H9 (cell line): ENCODE measurements around the gene TOMM40L. TPM values are rescaled to one million over a fixed set of nuclear protein-coding genes. Genes with fewer than 3 reads are reported as not detected.
A peak's percentile ranks its signal among the peaks of the same experiment; 100 is the strongest.

ENCODE experiments used
- DNase-seq: peaks from one replicate; pipeline ENCODE4 v3.0.0-alpha.2; 2017
- H2AFZ ChIP-seq: one replicate; pipeline ENCODE4 v1.6.1; 2013; ENCODE audit warnings: mild to moderate bottlenecking, low read length, control low read depth, moderate library complexity
- H2AK5ac ChIP-seq: 2 replicates; pipeline ENCODE4 v1.6.1; 2013; ENCODE audit warnings: low read length, control low read depth, mixed read lengths; ENCODE audit not compliant: insufficient read length
- H2BK120ac ChIP-seq: one replicate; pipeline ENCODE4 v1.6.1; 2013; ENCODE audit warnings: low read depth, mild to moderate bottlenecking, low read length, control low read depth, inconsistent platforms; ENCODE audit not compliant: poor library complexity, severe bottlenecking
- H2BK12ac ChIP-seq: 2 replicates; pipeline ENCODE4 v1.6.1; 2013; ENCODE audit warnings: low read length, control low read depth, mixed read lengths, low read depth; ENCODE audit not compliant: insufficient read length
- H2BK15ac ChIP-seq: 2 replicates; pipeline ENCODE4 v1.6.1; 2013; ENCODE audit warnings: low read depth, low read length, control low read depth
- H2BK20ac ChIP-seq: one replicate; pipeline ENCODE4 v1.6.1; 2013; ENCODE audit warnings: low read depth, mild to moderate bottlenecking, low read length, control low read depth, inconsistent platforms; ENCODE audit not compliant: poor library complexity, severe bottlenecking
- H2BK5ac ChIP-seq: 2 replicates; pipeline ENCODE4 v1.6.1; 2013; ENCODE audit warnings: low read length, control low read depth, mixed read lengths; ENCODE audit not compliant: insufficient read length
- H3K14ac ChIP-seq: 2 replicates; pipeline ENCODE4 v1.6.1; 2013; ENCODE audit warnings: low read length, control low read depth; ENCODE audit not compliant: insufficient read depth
- H3K18ac ChIP-seq: 2 replicates; pipeline ENCODE4 v1.6.1; 2013; ENCODE audit warnings: low read depth, mild to moderate bottlenecking, mixed read lengths, low read length, control low read depth; ENCODE audit not compliant: insufficient read length
- H3K23ac ChIP-seq: 2 replicates; pipeline ENCODE4 v1.6.1; 2013; ENCODE audit warnings: low read length, control low read depth, mixed read lengths, low read depth; ENCODE audit not compliant: insufficient read length
- H3K23me2 ChIP-seq: 2 replicates; pipeline ENCODE4 v1.6.1; 2013; ENCODE audit warnings: low read depth, mild to moderate bottlenecking, mixed read lengths, low read length, control low read depth; ENCODE audit not compliant: insufficient read length, poor library complexity, severe bottlenecking
- H3K27ac ChIP-seq: 2 replicates; pipeline ENCODE4 v1.5.1; 2013; ENCODE audit warnings: low read length, control low read depth, mixed read lengths, low read depth; ENCODE audit not compliant: insufficient read length
- H3K27me3 ChIP-seq: 2 replicates; pipeline ENCODE4 v1.6.1; 2013; ENCODE audit warnings: low read length, control low read depth, inconsistent platforms; ENCODE audit not compliant: insufficient read depth
- H3K4ac ChIP-seq: 2 replicates; pipeline ENCODE4 v1.6.1; 2013; ENCODE audit warnings: low read depth, mild to moderate bottlenecking, control low read depth, inconsistent platforms, low read length, moderate library complexity
- H3K4me1 ChIP-seq: 2 replicates; pipeline ENCODE4 v1.6.1; 2013; ENCODE audit warnings: low read length, control low read depth, inconsistent platforms; ENCODE audit not compliant: insufficient read depth
- H3K4me2 ChIP-seq: 2 replicates; pipeline ENCODE4 v1.6.1; 2013; ENCODE audit warnings: low read length, control low read depth, mixed read lengths; ENCODE audit not compliant: insufficient read length, insufficient read depth
- H3K56ac ChIP-seq: 2 replicates; pipeline ENCODE4 v1.6.1; 2013; ENCODE audit warnings: low read depth, mild to moderate bottlenecking, mixed read lengths, low read length, control low read depth; ENCODE audit not compliant: insufficient read length
- H3K79me1 ChIP-seq: 2 replicates; pipeline ENCODE4 v1.6.1; 2013; ENCODE audit warnings: low read depth, mild to moderate bottlenecking, moderate library complexity, low read length, control low read depth, inconsistent platforms; ENCODE audit not compliant: insufficient read depth, poor library complexity, severe bottlenecking
- H3K79me2 ChIP-seq: 2 replicates; pipeline ENCODE4 v1.6.1; 2013; ENCODE audit warnings: low read length, control low read depth, inconsistent platforms; ENCODE audit not compliant: insufficient read depth
- H3K9ac ChIP-seq: 2 replicates; pipeline ENCODE4 v1.6.1; 2013; ENCODE audit warnings: low read length, control low read depth, mixed read lengths; ENCODE audit not compliant: insufficient read length; ENCODE audit errors: extremely low read depth
- H3K9me3 ChIP-seq: one replicate; pipeline ENCODE4 v1.6.1; 2013; ENCODE audit warnings: low read depth, low read length, inconsistent platforms; ENCODE audit not compliant: control insufficient read depth
- H3T11ph ChIP-seq: one replicate; pipeline ENCODE4 v1.6.1; 2013; ENCODE audit warnings: mild to moderate bottlenecking, low read length, control low read depth, inconsistent platforms
- H4K20me1 ChIP-seq: one replicate; pipeline ENCODE4 v1.6.1; 2013; ENCODE audit not compliant: control insufficient read depth, insufficient read length, insufficient read depth
- H4K5ac ChIP-seq: 2 replicates; pipeline ENCODE4 v1.6.1; 2013; ENCODE audit warnings: low read depth, mild to moderate bottlenecking, mixed read lengths, low read length, control low read depth; ENCODE audit not compliant: insufficient read length
- H4K8ac ChIP-seq: replicated peaks from 2 replicates; pipeline ENCODE4 v1.6.1; 2013; ENCODE audit warnings: low read length, control low read depth, mixed read lengths, low read depth; ENCODE audit not compliant: insufficient read length
- H4K91ac ChIP-seq: 2 replicates; pipeline ENCODE4 v1.6.1; 2013; ENCODE audit warnings: low read depth, mild to moderate bottlenecking, moderate library complexity, mixed read lengths, low read length, control low read depth; ENCODE audit not compliant: insufficient read length
- H3K27ac Mint-ChIP-seq, 3 experiments: 2 replicates in 2 of 3; 3 replicates in 1 of 3; pipeline ENCODE4 v1.8.0; 2020 to 2021; ENCODE audit warnings: mixed read lengths in 3 of 3, mild to moderate bottlenecking in 1 of 3, moderate library complexity in 1 of 3
- H3K27me3 Mint-ChIP-seq: 2 replicates; pipeline ENCODE4 v1.8.0; 2021; ENCODE audit warnings: low read depth, mild to moderate bottlenecking, moderate library complexity, mixed read lengths
- H3K36me3 Mint-ChIP-seq, 3 experiments: 2 replicates in 2 of 3; 3 replicates in 1 of 3; pipeline ENCODE4 v1.8.0; 2020 to 2021; ENCODE audit warnings: low read depth in 3 of 3, mixed read lengths in 3 of 3; ENCODE audit not compliant: insufficient read depth in 1 of 3
- H3K4me1 Mint-ChIP-seq, 2 experiments: 2 replicates each; pipeline ENCODE4 v1.8.0; 2020; ENCODE audit warnings: mixed read lengths in 2 of 2
- H3K4me3 Mint-ChIP-seq, 2 experiments: 2 replicates in 1 of 2; 3 replicates in 1 of 2; pipeline ENCODE4 v1.8.0; 2020 to 2021; ENCODE audit warnings: mild to moderate bottlenecking in 2 of 2, mixed read lengths in 2 of 2, moderate library complexity in 1 of 2
- H3K9me3 Mint-ChIP-seq, 2 experiments: 2 replicates in 1 of 2; 3 replicates in 1 of 2; pipeline ENCODE4 v1.8.0; 2020; ENCODE audit warnings: mild to moderate bottlenecking in 2 of 2, mixed read lengths in 2 of 2, moderate library complexity in 1 of 2
- WGBS: extraction: QIAGEN DNeasy Blood & Tissue Kit; methylation state at CpG from one replicate; pipeline ENCODE4 v1.1.7; 2013; ENCODE audit warnings: missing lambda C conversion rate, low lambda C conversion rate, mixed read lengths; ENCODE audit not compliant: insufficient read length; ENCODE audit errors: extremely low coverage; 5-methylcytosine and 5-hydroxymethylcytosine counted together
- total RNA-seq: library from RNA; stranded (reverse); gene quantifications from 2 replicates; pipeline ENCODE4 v1.2.1, GENCODE V29; 2021
- TF ChIP-seq, protein P1 (sequence below): fragments of 200-600 bp; sonication (generic); conservative IDR thresholded peaks from 3 replicates; pipeline ENCODE4 v1.8.0; 2021; ENCODE audit warnings: antibody characterized with exemption, mild to moderate bottlenecking

TOMM40L gene
- total RNA-seq, 1 experiment from 2014 or later, result 13.5 TPM

DNA sequence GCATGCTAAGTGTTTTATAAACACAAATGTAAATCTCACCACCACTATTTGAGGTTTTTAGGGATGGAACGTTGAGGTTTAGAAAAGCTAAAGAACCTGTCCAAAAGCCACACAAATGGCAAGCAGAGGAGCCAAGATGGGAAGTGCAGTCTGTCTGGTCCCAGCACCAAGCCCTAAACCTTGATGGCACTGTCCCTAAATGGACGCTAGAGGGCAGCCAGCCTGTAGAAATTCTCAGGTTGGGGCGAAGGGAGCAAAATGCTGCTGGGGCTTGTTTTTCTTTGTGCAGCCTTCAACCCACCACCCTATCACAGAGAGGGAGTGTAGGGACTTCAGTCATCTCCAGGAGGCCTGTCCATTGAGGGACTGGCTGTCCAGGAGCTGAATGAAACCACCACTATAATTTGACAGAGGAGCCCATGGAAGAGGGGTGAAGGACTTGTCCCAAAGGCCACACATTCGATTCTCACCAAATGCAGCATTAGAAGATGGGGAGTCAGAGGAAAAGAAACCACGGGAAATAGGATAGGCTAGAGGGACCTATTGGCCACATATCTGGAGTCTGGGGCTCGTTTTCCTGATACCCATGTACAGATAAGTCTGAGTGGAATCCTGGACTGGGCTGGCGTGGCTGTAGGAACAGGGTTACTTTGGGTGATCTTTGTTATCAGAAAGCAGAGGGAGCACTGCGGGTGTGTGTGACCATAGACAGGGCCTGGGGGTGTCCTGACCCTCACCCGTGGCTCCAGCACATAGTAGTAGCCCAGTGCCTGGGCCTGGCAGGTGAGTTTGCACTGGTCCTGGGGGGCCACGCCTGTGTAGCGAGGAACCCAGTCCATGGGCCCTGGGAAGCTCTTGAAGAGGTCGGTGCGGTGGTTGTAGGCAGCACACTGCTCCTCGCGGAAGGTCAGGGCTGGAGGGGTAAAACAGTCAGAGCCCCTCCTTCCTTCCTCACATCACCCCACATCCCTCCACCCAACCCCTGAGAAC, 33.1 kb upstream of the TOMM40L start:
- H3K4me1 ChIP-seq, result peaks cover 6% of the 10 kb centered on the region; the same call in 1 of the 2 replicates
- H3K4ac ChIP-seq, result no peak overlapping the region
- no peaks in the 10 kb centered on the region for H3K9me3 ChIP-seq
- H4K8ac ChIP-seq, result no peak overlapping the region
- Mint-ChIP-seq H3K27ac (peak overlapping the region in 1 of 3 experiments; percentile 81; a peak in 2 of 7 replicates), H3K9me3 (no peaks in the 10 kb centered on the region), H3K27me3 (no peaks in the 10 kb centered on the region), H3K4me1 (peaks cover 20 to 25% of the 10 kb centered on the region in 2 experiments), H3K36me3 (peaks cover 0 to 29% (median 16%) of the 10 kb centered on the region in 3 experiments; a peak in 4 of 7 replicates), H3K4me3 (no peak overlapping the region)
- no peak overlapping the region for H3T11ph ChIP-seq
- H3K4me2 ChIP-seq, result no peak overlapping the region
- H3K23ac ChIP-seq, result no peak overlapping the region
- no peak overlapping the region for H4K5ac ChIP-seq
- no peak overlapping the region for H3K27ac ChIP-seq
- H4K91ac ChIP-seq, result no peak overlapping the region
- no peak overlapping the region for H2BK20ac ChIP-seq
- no peak overlapping the region for H2BK5ac ChIP-seq
- H2BK15ac ChIP-seq, result no peak overlapping the region
- DNase-seq, result peak; percentile 74
- no peak overlapping the region for H3K14ac ChIP-seq
- whole genome bisulfite sequencing, result no CpG with 5 or more reads among the region's 15 CpGs
- TF ChIP-seq, protein P1, sequence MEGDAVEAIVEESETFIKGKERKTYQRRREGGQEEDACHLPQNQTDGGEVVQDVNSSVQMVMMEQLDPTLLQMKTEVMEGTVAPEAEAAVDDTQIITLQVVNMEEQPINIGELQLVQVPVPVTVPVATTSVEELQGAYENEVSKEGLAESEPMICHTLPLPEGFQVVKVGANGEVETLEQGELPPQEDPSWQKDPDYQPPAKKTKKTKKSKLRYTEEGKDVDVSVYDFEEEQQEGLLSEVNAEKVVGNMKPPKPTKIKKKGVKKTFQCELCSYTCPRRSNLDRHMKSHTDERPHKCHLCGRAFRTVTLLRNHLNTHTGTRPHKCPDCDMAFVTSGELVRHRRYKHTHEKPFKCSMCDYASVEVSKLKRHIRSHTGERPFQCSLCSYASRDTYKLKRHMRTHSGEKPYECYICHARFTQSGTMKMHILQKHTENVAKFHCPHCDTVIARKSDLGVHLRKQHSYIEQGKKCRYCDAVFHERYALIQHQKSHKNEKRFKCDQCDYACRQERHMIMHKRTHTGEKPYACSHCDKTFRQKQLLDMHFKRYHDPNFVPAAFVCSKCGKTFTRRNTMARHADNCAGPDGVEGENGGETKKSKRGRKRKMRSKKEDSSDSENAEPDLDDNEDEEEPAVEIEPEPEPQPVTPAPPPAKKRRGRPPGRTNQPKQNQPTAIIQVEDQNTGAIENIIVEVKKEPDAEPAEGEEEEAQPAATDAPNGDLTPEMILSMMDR, result peak; percentile 86
- H3K23me2 ChIP-seq, result no peaks in the 10 kb centered on the region
- H2AFZ ChIP-seq, result no peak overlapping the region
- no peak overlapping the region for H2BK12ac ChIP-seq
- H3K18ac ChIP-seq, result no peak overlapping the region
- H2AK5ac ChIP-seq, result no peak overlapping the region
- no peaks in the 10 kb centered on the region for H3K79me1 ChIP-seq
- H2BK120ac ChIP-seq, result no peak overlapping the region
- no peaks in the 10 kb centered on the region for H4K20me1 ChIP-seq
- H3K27me3 ChIP-seq, result no peaks in the 10 kb centered on the region
- no peak overlapping the region for H3K9ac ChIP-seq
- H3K79me2 ChIP-seq, result no peaks in the 10 kb centered on the region
- H3K56ac ChIP-seq, result no peak overlapping the region
